ENCODE measurements around the gene EPB41L5.

- TF ChIP-seq CTCF (IDR thresholded peaks at IDR 0.05) (no peak), POLR2A (IDR thresholded peaks at IDR 0.05) (no peak)
Measured at GRCh38 chr2:120204022-120204405, 191.1 kb downstream of the EPB41L5 start.

All from ovary (tissue), 3 donors.